Measurements from ENCODE around the gene GID4.

Gene GID4

DNA sequence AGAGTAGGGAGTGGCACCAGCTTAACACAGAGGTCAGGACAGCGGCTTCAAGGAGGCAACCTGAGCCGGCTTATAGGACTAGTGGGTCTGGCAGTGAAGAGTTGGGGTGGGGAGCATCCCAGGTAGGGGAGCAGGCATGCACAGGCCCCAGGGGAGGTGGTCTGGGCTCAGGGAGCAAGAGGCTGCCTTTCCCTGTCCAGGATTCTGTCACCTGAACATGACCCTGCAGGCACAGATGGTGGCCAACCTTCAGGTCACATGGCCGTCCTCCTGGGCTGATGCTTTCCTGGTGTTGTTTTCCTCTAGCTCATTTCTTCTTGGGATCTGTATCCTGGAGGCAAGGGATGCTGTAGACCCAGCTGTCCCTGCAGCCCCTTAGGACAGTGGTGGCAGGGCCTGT lies 65.8 kb downstream of the GID4 start:
- H3K9ac ChIP-seq (ENCODE audit: low read depth, low read length), result no peak overlapping the region
- H3K36me3 ChIP-seq (ENCODE audit: insufficient read depth, low read length), result peaks cover 38% of the 10 kb centered on the region
- H3K4me1 ChIP-seq (ENCODE audit: insufficient read depth, low read length), result no peaks in the 10 kb centered on the region
- no peaks in the 10 kb centered on the region for H3K9me3 ChIP-seq (ENCODE audit: insufficient read depth, low read depth, low read length)
- H3K27me3 ChIP-seq (ENCODE audit: insufficient read depth, low read length), result no peaks in the 10 kb centered on the region
- 89% methylated on average over 3 of the region's 3 CpGs for WGBS
- no peak overlapping the region for H3K4me3 ChIP-seq (ENCODE audit: low read length)
- H3K27ac ChIP-seq (ENCODE audit: low read depth, low read length), result no peak overlapping the region

GRCh38 chr17:18105595-18105994 lies 66.4 kb downstream of the GID4 start:
- Histone ChIP-seq H3K9me3 (ENCODE audit: insufficient read depth, low read depth, low read length) (no peaks in the 10 kb centered on the region), H3K27ac (ENCODE audit: low read depth, low read length) (no peak overlapping the region), H3K27me3 (ENCODE audit: insufficient read depth, low read length) (no peaks in the 10 kb centered on the region), H3K4me1 (ENCODE audit: insufficient read depth, low read length) (no peaks in the 10 kb centered on the region), H3K36me3 (ENCODE audit: insufficient read depth, low read length) (peaks cover 32% of the 10 kb centered on the region), H3K9ac (ENCODE audit: low read depth, low read length) (no peak overlapping the region), H3K4me3 (ENCODE audit: low read length) (no peak overlapping the region)
- 84% methylated on average over 6 of the region's 6 CpGs for WGBS

DNA sequence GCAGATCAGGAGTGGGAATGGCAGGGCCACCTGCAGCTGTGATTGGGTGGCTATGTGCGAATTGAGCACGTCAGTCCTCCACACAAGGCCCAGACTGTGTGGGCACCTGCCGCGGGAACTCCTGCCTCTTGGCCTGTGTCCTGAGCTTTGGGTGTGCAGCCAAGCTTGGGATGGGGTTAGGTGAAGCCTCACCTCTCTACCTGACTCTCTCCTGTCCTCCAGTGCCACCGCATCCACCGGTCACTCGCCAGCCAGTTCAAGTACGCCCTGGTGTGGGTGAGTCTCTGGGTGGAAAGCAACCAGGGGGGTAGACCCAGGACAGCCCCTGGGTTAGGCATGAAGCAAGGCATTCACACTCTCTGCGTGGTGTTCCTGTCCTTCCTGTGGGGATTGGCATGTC lies 67.0 kb downstream of the GID4 start:
- 97% methylated on average over 9 of the region's 9 CpGs for WGBS
- Histone ChIP-seq H3K4me1 (ENCODE audit: insufficient read depth, low read length) (no peaks in the 10 kb centered on the region), H3K27ac (ENCODE audit: low read depth, low read length) (no peak overlapping the region), H3K9ac (ENCODE audit: low read depth, low read length) (no peak overlapping the region), H3K27me3 (ENCODE audit: insufficient read depth, low read length) (no peaks in the 10 kb centered on the region), H3K9me3 (ENCODE audit: insufficient read depth, low read depth, low read length) (no peaks in the 10 kb centered on the region), H3K36me3 (ENCODE audit: insufficient read depth, low read length) (peaks cover 28% of the 10 kb centered on the region; the same call in 1 of the 2 replicates), H3K4me3 (ENCODE audit: low read length) (no peak overlapping the region)

DNA sequence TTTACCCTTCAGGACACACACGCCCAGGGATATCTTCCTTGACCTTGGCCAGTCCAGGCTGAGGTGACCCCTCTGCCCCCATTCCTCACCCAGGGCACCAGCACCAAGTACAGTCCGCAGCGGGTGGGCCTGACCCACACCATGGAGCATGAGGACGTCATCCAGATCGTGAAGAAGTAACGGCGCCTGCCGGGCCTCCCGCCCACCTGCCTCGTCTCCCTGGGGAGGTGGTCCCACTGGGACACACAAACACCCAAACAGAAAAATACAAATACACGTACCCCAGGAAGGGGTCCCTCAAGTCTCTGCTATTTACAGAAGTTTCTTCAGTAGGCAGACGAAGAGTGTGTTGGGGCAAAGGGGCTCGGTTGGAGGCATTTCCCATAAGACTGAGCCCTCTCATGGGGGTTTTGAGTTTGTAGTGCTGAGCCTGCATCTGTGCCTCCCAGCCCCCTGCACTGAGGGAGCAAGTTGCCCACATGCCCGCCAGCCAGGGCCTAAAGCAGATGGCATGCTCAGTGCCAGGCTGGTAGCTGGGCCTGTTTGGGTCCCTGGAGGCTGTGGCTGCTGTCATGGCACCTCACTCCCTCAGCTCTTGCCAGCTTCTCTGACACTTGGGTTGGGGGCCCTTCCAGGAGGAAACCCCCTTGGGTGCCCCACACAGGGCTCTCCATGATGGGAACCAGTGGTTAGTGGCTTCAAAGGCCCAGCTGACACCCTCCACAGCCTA lies 68.0 kb downstream of the GID4 start:
- 95% methylated on average over 14 of the region's 14 CpGs for WGBS
- Histone ChIP-seq H3K27ac (ENCODE audit: low read depth, low read length) (no peak overlapping the region), H3K9ac (ENCODE audit: low read depth, low read length) (no peak overlapping the region), H3K36me3 (ENCODE audit: insufficient read depth, low read length) (peaks cover 18% of the 10 kb centered on the region; the same call in 1 of the 2 replicates), H3K4me1 (ENCODE audit: insufficient read depth, low read length) (0 out of 2 replicates have a peak, but pooled peaks cover 3% of the 10 kb centered on the region), H3K27me3 (ENCODE audit: insufficient read depth, low read length) (no peaks in the 10 kb centered on the region), H3K9me3 (ENCODE audit: insufficient read depth, low read depth, low read length) (no peaks in the 10 kb centered on the region), H3K4me3 (ENCODE audit: low read length) (no peak overlapping the region)

DNA sequence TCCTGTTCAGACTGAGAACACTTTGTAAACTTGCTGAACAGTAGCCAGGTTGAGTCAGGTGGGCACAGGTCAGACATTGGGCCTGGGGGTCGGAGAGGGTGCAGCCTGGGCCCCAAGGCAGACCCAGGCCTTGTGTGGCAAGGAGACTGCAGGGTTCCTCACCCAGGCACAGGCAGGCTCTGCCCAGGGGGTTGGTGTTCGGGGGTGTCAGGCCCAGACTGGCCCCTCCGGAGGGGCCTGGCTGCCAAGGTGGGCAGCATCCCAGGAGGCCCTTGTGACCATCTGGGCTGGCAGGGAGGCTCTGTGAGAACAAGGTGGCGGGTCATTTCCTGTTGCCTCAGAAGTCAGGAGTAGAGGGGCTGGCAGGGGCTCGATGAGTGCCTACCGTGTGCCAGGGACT lies 68.8 kb downstream of the GID4 start:
- WGBS, result 92% methylated on average over 6 of the region's 6 CpGs
- H3K4me1 ChIP-seq (ENCODE audit: insufficient read depth, low read length), result 0 out of 2 replicates have a peak, but pooled peaks cover 3% of the 10 kb centered on the region
- H3K4me3 ChIP-seq (ENCODE audit: low read length), result no peak overlapping the region
- no peaks in the 10 kb centered on the region for H3K27me3 ChIP-seq (ENCODE audit: insufficient read depth, low read length)
- H3K36me3 ChIP-seq (ENCODE audit: insufficient read depth, low read length), result peaks cover 18% of the 10 kb centered on the region; the same call in 1 of the 2 replicates
- H3K9ac ChIP-seq (ENCODE audit: low read depth, low read length), result no peak overlapping the region
- H3K27ac ChIP-seq (ENCODE audit: low read depth, low read length), result no peak overlapping the region
- H3K9me3 ChIP-seq (ENCODE audit: insufficient read depth, low read depth, low read length), result no peaks in the 10 kb centered on the region

- H3K9me3 ChIP-seq (ENCODE audit: insufficient read depth, low read depth, low read length), result no peaks in the 10 kb centered on the region
- no peak within 1 kb of the TSS for H3K9ac ChIP-seq (ENCODE audit: low read depth, low read length)
- H3K27me3 ChIP-seq (ENCODE audit: insufficient read depth, low read length), result no peaks in the 10 kb centered on the region
- no peak within 1 kb of the TSS for H3K4me3 ChIP-seq (ENCODE audit: low read length)
- WGBS, result 89% methylated on average over 17 of the region's 17 CpGs
- H3K4me1 ChIP-seq (ENCODE audit: insufficient read depth, low read length), result 0 out of 2 replicates have a peak, but pooled peaks cover 3% of the 10 kb centered on the region
- peaks cover 18% of the 10 kb centered on the region; the same call in 1 of the 2 replicates for H3K36me3 ChIP-seq (ENCODE audit: insufficient read depth, low read length)
- no peak within 1 kb of the TSS for H3K27ac ChIP-seq (ENCODE audit: low read depth, low read length)
These were observed 69.4 kb downstream of the GID4 start, which contains the start of gene MYO15A for GRCh38 chr17:18108401-18109312. Gene MYO15A, plus strand, starts transcription at chr17:18108756. Its CDS starts 10,045 bp downstream, at chr17:18118801.

DNA sequence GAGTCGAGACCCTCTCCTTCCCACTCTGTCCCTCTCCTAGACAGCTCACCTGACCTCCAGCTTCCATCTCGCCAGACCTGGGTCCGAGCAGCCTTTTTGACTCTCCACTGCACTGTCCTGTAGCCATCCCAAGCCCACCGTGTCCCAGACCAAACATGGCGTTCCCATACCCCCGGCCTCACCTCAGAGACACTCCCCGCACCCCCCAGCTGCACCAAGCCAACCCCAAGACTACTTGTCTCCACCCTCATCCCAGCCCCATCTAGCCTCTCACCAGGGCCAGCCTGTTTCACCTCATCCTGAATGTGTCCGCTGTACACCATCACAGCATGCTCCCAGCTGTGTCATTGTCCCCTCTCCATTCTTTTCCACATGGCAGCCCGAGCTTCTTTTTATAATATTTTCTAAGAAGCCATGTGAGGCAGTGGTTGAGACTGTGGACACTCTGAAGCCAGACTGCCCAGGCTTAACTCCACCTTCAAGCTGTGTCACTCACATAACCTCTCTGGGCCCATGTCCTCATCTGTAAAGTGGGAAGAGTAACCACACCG lies 70.8 kb downstream of the GID4 start:
- Histone ChIP-seq H3K27ac (ENCODE audit: low read depth, low read length) (no peak overlapping the region), H3K36me3 (ENCODE audit: insufficient read depth, low read length) (peaks cover 8% of the 10 kb centered on the region; the same call in 1 of the 2 replicates), H3K9me3 (ENCODE audit: insufficient read depth, low read depth, low read length) (no peaks in the 10 kb centered on the region), H3K9ac (ENCODE audit: low read depth, low read length) (no peak overlapping the region), H3K4me3 (ENCODE audit: low read length) (no peak overlapping the region), H3K4me1 (ENCODE audit: insufficient read depth, low read length) (0 out of 2 replicates have a peak, but pooled peaks cover 3% of the 10 kb centered on the region), H3K27me3 (ENCODE audit: insufficient read depth, low read length) (no peaks in the 10 kb centered on the region)
- 83% methylated on average over 10 of the region's 10 CpGs for WGBS

GRCh38 chr17:18110636-18111145 lies 71.5 kb downstream of the GID4 start:
- 64% methylated on average over 4 of the region's 4 CpGs for WGBS
- H3K9me3 ChIP-seq (ENCODE audit: insufficient read depth, low read depth, low read length), result no peaks in the 10 kb centered on the region
- H3K36me3 ChIP-seq (ENCODE audit: insufficient read depth, low read length), result peaks cover 7% of the 10 kb centered on the region; the same call in 1 of the 2 replicates

GRCh38 chr17:18111330-18111971 lies 72.2 kb downstream of the GID4 start:
- Histone ChIP-seq H3K4me3 (ENCODE audit: low read length) (no peak overlapping the region), H3K36me3 (ENCODE audit: insufficient read depth, low read length) (peaks cover under 1% of the 10 kb centered on the region; the same call in 1 of the 2 replicates), H3K4me1 (ENCODE audit: insufficient read depth, low read length) (0 out of 2 replicates have a peak, but pooled peaks cover 3% of the 10 kb centered on the region), H3K27ac (ENCODE audit: low read depth, low read length) (no peak overlapping the region), H3K9ac (ENCODE audit: low read depth, low read length) (no peak overlapping the region), H3K27me3 (ENCODE audit: insufficient read depth, low read length) (no peaks in the 10 kb centered on the region), H3K9me3 (ENCODE audit: insufficient read depth, low read depth, low read length) (no peaks in the 10 kb centered on the region)
- 87% methylated on average over 6 of the region's 6 CpGs for WGBS

More at GRCh38 chr17:18110636-18111145, 71.5 kb downstream of the GID4 start:
- Histone ChIP-seq H3K4me3 (ENCODE audit: low read length) (no peak overlapping the region), H3K9ac (ENCODE audit: low read depth, low read length) (no peak overlapping the region), H3K27ac (ENCODE audit: low read depth, low read length) (no peak overlapping the region), H3K27me3 (ENCODE audit: insufficient read depth, low read length) (no peaks in the 10 kb centered on the region), H3K4me1 (ENCODE audit: insufficient read depth, low read length) (0 out of 2 replicates have a peak, but pooled peaks cover 3% of the 10 kb centered on the region)

- H3K9me3 ChIP-seq (ENCODE audit: insufficient read depth, low read depth, low read length), result peaks cover 12% of the 10 kb centered on the region; the same call in 1 of the 2 replicates
- no peak overlapping the region for H3K4me3 ChIP-seq (ENCODE audit: low read length)
- no peaks in the 10 kb centered on the region for H3K36me3 ChIP-seq (ENCODE audit: insufficient read depth, low read length)
- H3K4me1 ChIP-seq (ENCODE audit: insufficient read depth, low read length), result 0 out of 2 replicates have a peak, but pooled peaks cover 3% of the 10 kb centered on the region
- H3K27me3 ChIP-seq (ENCODE audit: insufficient read depth, low read length), result no peaks in the 10 kb centered on the region
- H3K9ac ChIP-seq (ENCODE audit: low read depth, low read length), result no peak overlapping the region
- 86% methylated on average over 7 of the region's 7 CpGs for WGBS
- no peak overlapping the region for H3K27ac ChIP-seq (ENCODE audit: low read depth, low read length)
These were observed 76.3 kb downstream of the GID4 start for GRCh38 chr17:18115517-18115916.
